Epithelial cell of umbilical artery (primary cell): ENCODE measurements around the gene LALBA. TPM values are rescaled to one million over a fixed set of nuclear protein-coding genes. Genes with fewer than 3 reads are reported as not detected.

Source experiments
- total RNA-seq: library from RNA; depleted of rRNA; stranded (reverse); fragments of >200 nt; gene quantifications from 2 replicates; pipeline ENCODE4 v1.2.3, GENCODE V29; 2014

Gene LALBA
- not detected in 2 replicates for total RNA-seq

DNA sequence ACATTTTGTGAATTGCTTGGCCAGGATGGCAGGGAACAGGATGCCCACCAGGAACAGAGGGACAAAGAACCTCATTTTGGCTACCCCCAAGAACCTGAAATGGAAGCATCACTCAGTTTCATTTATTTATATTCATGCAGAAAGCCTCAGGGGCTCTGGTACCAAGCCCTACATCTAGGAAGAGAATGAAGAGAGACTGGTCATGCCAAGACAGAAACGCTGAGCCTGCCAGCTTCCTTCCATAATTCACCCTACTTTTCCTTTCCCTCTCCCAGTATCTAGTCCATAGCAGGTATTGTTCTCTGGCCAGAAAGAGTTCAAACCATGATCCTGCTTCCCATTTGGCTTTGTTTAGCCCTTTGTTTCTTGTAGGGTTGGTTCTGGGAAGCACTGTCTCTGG, at the start of gene LALBA:
LALBA (minus strand) TSS at position 101 of the 400 bp plus-strand sequence; CDS start at position 75, 26 bp downstream.

DNA sequence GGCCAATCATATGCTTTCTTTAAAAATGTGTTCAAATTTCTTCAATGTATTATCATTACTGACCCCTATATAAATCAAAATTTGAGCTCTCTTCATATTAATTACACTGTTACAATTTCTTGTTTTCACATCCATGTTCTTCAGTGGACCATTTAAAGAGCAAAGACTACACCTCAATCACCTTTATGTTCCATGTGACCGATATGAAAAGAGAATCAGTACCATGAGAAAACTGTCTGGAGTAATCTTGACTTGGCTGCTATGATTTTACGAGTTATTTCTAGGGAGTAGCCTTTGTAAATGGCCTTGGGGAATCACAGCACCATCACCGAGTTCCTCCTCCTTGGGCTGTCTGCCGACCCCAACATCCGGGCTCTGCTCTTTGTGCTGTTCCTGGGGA, 44.5 kb downstream of the LALBA start, which contains the start of gene OR8S1:
OR8S1 (plus strand) TSS at position 301 of the 400 bp plus-strand sequence; CDS start at position 301, 0 bp downstream.

Other genes starting within 250 kb of the LALBA start
- 4.2 and 22.8 TPM in 2 replicates for gene ZNF641, start 219.1 kb downstream of the LALBA start, total RNA-seq
- gene ANP32D, start 97.5 kb downstream of the LALBA start, total RNA-seq: not detected in 2 replicates
- not detected in 2 replicates for gene C12orf54, start 87.5 kb downstream of the LALBA start, total RNA-seq
- gene OR8S1, start 44.4 kb downstream of the LALBA start, total RNA-seq: not detected in 2 replicates
- 54.0 and 54.6 TPM in 2 replicates for gene KANSL2, start 112.2 kb upstream of the LALBA start, total RNA-seq
- 19.8 and 28.3 TPM in 2 replicates for gene CCNT1, start 146.7 kb upstream of the LALBA start, total RNA-seq
- gene ADCY6, start 219.0 kb upstream of the LALBA start, total RNA-seq: 27.8 and 33.5 TPM in 2 replicates
- gene CACNB3, start 248.4 kb upstream of the LALBA start, total RNA-seq: 14.1 and 15.3 TPM in 2 replicates